SU-DHL-6 (cell line): ENCODE measurements around the gene NDUFS3.

Source experiments
- H2AFZ ChIP-seq: fragments of 200-600 bp; sonication (generic); 2 replicates; pipeline ENCODE4 v1.6.1; 2014; ENCODE audit warnings: low read depth, mild to moderate bottlenecking, moderate library complexity, mixed read lengths, antibody characterized with exemption, low read length; ENCODE audit not compliant: severe bottlenecking
- H3F3A ChIP-seq: fragments of 200-600 bp; shearing (Covaris generic); 2 replicates; pipeline ENCODE4 v1.6.0; 2016; ENCODE audit warnings: antibody characterized with exemption, mild to moderate bottlenecking; ENCODE audit not compliant: insufficient read depth
- H3K27ac ChIP-seq: fragments of 200-600 bp; sonication (generic); 2 replicates; pipeline ENCODE4 v1.5.1; 2016; ENCODE audit warnings: low read depth, mild to moderate bottlenecking, low read length, moderate library complexity, mixed read lengths
- H3K27me3 ChIP-seq: fragments of 200-600 bp; sonication (generic), shearing (Covaris generic); 2 replicates; pipeline ENCODE4 v1.6.0; 2014; ENCODE audit warnings: mild to moderate bottlenecking, low read length
- H3K36me3 ChIP-seq: fragments of 200-600 bp; sonication (generic); 2 replicates; pipeline ENCODE4 v1.6.1; 2014; ENCODE audit warnings: mild to moderate bottlenecking, low read length, mixed read lengths
- H3K4me2 ChIP-seq: fragments of 300-600, 200-600 bp; shearing (Covaris generic), sonication (generic); 2 replicates; pipeline ENCODE4 v1.6.0; 2014; ENCODE audit warnings: low read length, low read depth, mild to moderate bottlenecking; ENCODE audit not compliant: poor library complexity, severe bottlenecking
- H3K4me3 ChIP-seq: fragments of 200-600 bp; sonication (generic); 2 replicates; pipeline ENCODE4 v1.5.1; 2014; ENCODE audit warnings: antibody characterized with exemption, low read length, mild to moderate bottlenecking, mixed read lengths; ENCODE audit not compliant: insufficient read depth, poor library complexity, severe bottlenecking
- H3K79me2 ChIP-seq: fragments of 200-600 bp; sonication (generic); 2 replicates; pipeline ENCODE4 v1.6.1; 2014; ENCODE audit warnings: mild to moderate bottlenecking, low read length, moderate library complexity; ENCODE audit not compliant: insufficient read depth
- H3K9ac ChIP-seq: fragments of 200-600 bp; sonication (generic); 2 replicates; pipeline ENCODE4 v1.7.0; 2014; ENCODE audit warnings: mild to moderate bottlenecking, low read length
- H3K9me2 ChIP-seq: fragments of 200-600 bp; sonication (generic); replicated peaks from 2 replicates; pipeline ENCODE4 v1.6.1; 2014; ENCODE audit warnings: low read length; ENCODE audit not compliant: insufficient read depth
- H3K9me3 ChIP-seq: fragments of 200-600 bp; sonication (generic); 2 replicates; pipeline ENCODE4 v1.6.1; 2014; ENCODE audit warnings: low read length, mixed read lengths; ENCODE audit not compliant: insufficient read depth
- H4K20me1 ChIP-seq: fragments of 200-600 bp; sonication (generic); 2 replicates; pipeline ENCODE4 v1.6.1; 2014; ENCODE audit warnings: low read depth, mild to moderate bottlenecking, antibody characterized with exemption, low read length, moderate library complexity, mixed read lengths
- CTCF ChIP-seq: fragments of 200-600 bp; sonication (generic); IDR thresholded peaks from one replicate; pipeline ENCODE4 v1.5.1; 2017; ENCODE audit warnings: antibody characterized with exemption, mild to moderate bottlenecking, low read length, moderate library complexity; ENCODE audit not compliant: insufficient read depth, poor library complexity, severe bottlenecking
- EZH2phosphoT487 ChIP-seq: fragments of 200-600 bp; sonication (generic), shearing (Covaris generic); conservative IDR thresholded peaks from 2 replicates; pipeline ENCODE4 v1.6.1; 2018; ENCODE audit warnings: mild to moderate bottlenecking, antibody characterized with exemption, low read length, moderate library complexity, mixed read lengths

Gene NDUFS3

GRCh38 chr11:47607380-47607779, 28.5 kb downstream of the NDUFS3 start:
- no peak overlapping the region for H3K9ac ChIP-seq

DNA sequence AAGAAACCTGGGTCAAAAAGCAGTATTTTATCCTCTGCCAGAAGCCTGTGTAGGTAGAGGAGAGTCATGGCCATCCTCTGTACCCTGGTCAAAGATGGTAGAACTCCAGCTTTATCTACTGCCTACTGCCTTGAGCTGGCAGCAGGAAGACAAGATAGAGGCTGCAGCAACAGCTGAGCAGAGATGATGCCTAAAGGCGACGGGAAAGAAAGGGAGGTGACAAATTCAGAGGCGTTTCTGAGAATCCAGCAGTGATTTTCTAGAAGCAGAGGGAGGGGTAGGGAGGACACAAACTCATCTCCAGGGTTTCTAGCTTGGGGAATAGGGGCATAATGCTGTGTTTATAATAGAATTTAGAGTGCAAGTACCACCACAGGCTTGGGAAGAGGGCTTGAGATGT, 30.8 kb downstream of the NDUFS3 start:
- Histone ChIP-seq H2AFZ (no peak overlapping the region), H3K79me2 (no peaks in the 10 kb centered on the region), H3K4me2 (no peak overlapping the region), H3K27ac (no peak overlapping the region), H3K9me3 (no peaks in the 10 kb centered on the region), H3F3A (no peaks in the 10 kb centered on the region), H3K27me3 (no peaks in the 10 kb centered on the region), H4K20me1 (no peaks in the 10 kb centered on the region), H3K9me2 (no peaks in the 10 kb centered on the region), H3K36me3 (no peaks in the 10 kb centered on the region), H3K9ac (no peak overlapping the region), H3K4me3 (no peak overlapping the region)
- TF ChIP-seq EZH2phosphoT487 = no peak
- no peak for TF ChIP-seq CTCF

More at GRCh38 chr11:47607380-47607779, 28.5 kb downstream of the NDUFS3 start:
- H3K36me3 ChIP-seq = no peaks in the 10 kb centered on the region
- H3K4me2 ChIP-seq = no peak overlapping the region
- H3K79me2 ChIP-seq = no peaks in the 10 kb centered on the region
- no peaks in the 10 kb centered on the region for H3F3A ChIP-seq
- H3K9me3 ChIP-seq = no peaks in the 10 kb centered on the region
- no peaks in the 10 kb centered on the region for H3K27me3 ChIP-seq
- no peaks in the 10 kb centered on the region for H4K20me1 ChIP-seq
- no peak overlapping the region for H3K4me3 ChIP-seq
- H3K9me2 ChIP-seq = no peaks in the 10 kb centered on the region
- TF ChIP-seq CTCF (no peak), EZH2phosphoT487 (no peak)
- H2AFZ ChIP-seq = no peak overlapping the region
- H3K27ac ChIP-seq = no peak overlapping the region

DNA sequence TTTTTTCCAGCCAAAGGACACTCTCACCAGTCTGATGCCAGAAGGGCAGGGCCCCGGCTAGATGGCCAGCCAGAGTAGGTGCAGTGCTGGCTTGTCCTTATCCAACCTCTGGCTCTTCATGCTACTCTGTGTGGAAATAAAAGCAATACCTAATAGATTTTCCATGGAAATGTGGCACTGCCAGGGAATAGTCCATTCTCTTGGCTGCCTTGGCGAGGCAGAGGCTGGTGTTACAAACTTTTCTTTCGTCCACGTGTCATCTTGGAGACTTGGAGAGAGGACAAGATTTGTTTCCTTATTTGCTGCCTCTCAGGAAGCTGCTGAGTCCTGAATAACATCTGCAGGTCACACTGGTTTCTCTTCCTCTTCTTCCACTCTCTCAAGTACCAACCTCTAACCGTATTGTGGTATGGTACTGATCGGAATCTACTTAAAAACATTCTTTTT, 32.5 kb downstream of the NDUFS3 start:
- TF ChIP-seq CTCF = no peak
- TF ChIP-seq EZH2phosphoT487 = no peak
- H3K79me2 ChIP-seq = no peaks in the 10 kb centered on the region
- H3K9me3 ChIP-seq = no peaks in the 10 kb centered on the region
- no peaks in the 10 kb centered on the region for H3K9me2 ChIP-seq
- no peak overlapping the region for H3K9ac ChIP-seq
- no peaks in the 10 kb centered on the region for H3K27me3 ChIP-seq
- H3K27ac ChIP-seq = no peak overlapping the region
- no peak overlapping the region for H2AFZ ChIP-seq
- H3K4me2 ChIP-seq = no peak overlapping the region
- H3F3A ChIP-seq = no peaks in the 10 kb centered on the region
- no peak overlapping the region for H3K4me3 ChIP-seq
- H4K20me1 ChIP-seq = no peaks in the 10 kb centered on the region
- H3K36me3 ChIP-seq = no peaks in the 10 kb centered on the region
